Adrenal gland (tissue), 12 donors: Measurements from ENCODE around the gene PRKRA. TPM values are rescaled to one million over a fixed set of nuclear protein-coding genes. Genes with fewer than 3 reads are reported as not detected.

Experiments used
- DNase-seq, 7 donors: peaks; one replicate each; pipeline ENCODE4 v3.0.0-alpha.2; 2019 to 2020
- H3K27ac ChIP-seq, 5 donors: fragments of 200-600 bp; sonication (generic) in 4 of 5; 1 replicate in 3 of 5; 2 replicates in 2 of 5; pipeline versions ENCODE4 v1.5.1 to v1.8.0; 2016 to 2020; ENCODE audit warnings: mild to moderate bottlenecking in 1 of 5
- H3K27me3 ChIP-seq: fragments of 200-600 bp; 2 replicates; pipeline ENCODE4 v1.8.0; 2021
- H3K36me3 ChIP-seq, 2 donors: fragments of 200-600 bp; replicated peaks in 1 of 2; 1 replicate in 1 of 2; 2 replicates in 1 of 2; pipeline versions ENCODE4 v1.5.1 to v1.8.0; 2018 to 2022
- H3K4me1 ChIP-seq, 2 donors: fragments of 200-600 bp; replicated peaks in 1 of 2; 1 replicate in 1 of 2; 2 replicates in 1 of 2; pipeline versions ENCODE4 v1.5.1 to v1.8.0; 2018 to 2021
- H3K4me3 ChIP-seq, 4 donors: fragments of 200-600 bp; sonication (generic) in 3 of 4; one replicate each; pipeline ENCODE4 v1.5.1; 2016 to 2018
- H3K9me3 ChIP-seq, 3 donors: fragments of 200-600 bp; sonication (generic) in 1 of 3; replicated peaks in 1 of 3; 1 replicate in 2 of 3; 2 replicates in 1 of 3; pipeline versions ENCODE4 v1.5.1 to v1.8.0; 2016 to 2021
- CTCF ChIP-seq, 6 experiments: fragments of 450-650 bp in 4 of 6; fragments of 200-600 bp in 2 of 6; sonication (generic) in 1 of 6; IDR thresholded peaks; 1 replicate in 5 of 6; 2 replicates in 1 of 6; pipeline versions ENCODE4 v1.5.1 to v1.8.0; 2016 to 2021; ENCODE audit warnings: antibody characterized with exemption in 6 of 6, mild to moderate bottlenecking in 2 of 6, moderate library complexity in 1 of 6
- POLR2A ChIP-seq, 2 donors: fragments of 450-650 bp; IDR thresholded peaks; one replicate each; pipeline ENCODE4 v1.6.1; 2017; ENCODE audit warnings: antibody characterized with exemption in 2 of 2, mild to moderate bottlenecking in 2 of 2, moderate library complexity in 1 of 2
- WGBS, 4 donors: extraction: QIAGEN DNeasy Blood & Tissue Kit in 2 of 4; methylation state at CpG; one replicate each; pipeline versions ENCODE4 v1.1.5 to v1.1.7; 2013 to 2017; 5-methylcytosine and 5-hydroxymethylcytosine counted together
- intact Hi-C, 2 donors: fragments of 100-400 bp; cut with DNase I; formaldehyde crosslinking; loops; one replicate each; pipeline versions ENCODE4 v1.14.1 to v1.15.0; 2022 to 2023
- polyA plus RNA-seq, 3 donors: library from polyadenylated mRNA; stranded (reverse); fragments of 200-250 nt in 2 of 3; fragments of 350-450 nt in 1 of 3; fragmentation: Illumina TruSeq in 1 of 3; extraction: RNeasy Lipid Tissue Mini Kit (QIAGEN cat#74804) in 1 of 3; gene quantifications; one replicate each; pipeline ENCODE4 v1.2.3, GENCODE V29; 2013 to 2014
- total RNA-seq, 9 donors: library from RNA; depleted of rRNA in 4 of 9; stranded (reverse); fragments of >200 nt in 4 of 9; fragments of 120-200 nt in 1 of 9; fragmentation: NEBNext Ultra II Directional in 1 of 9; extraction: Animal tissue kit (Norgen Biotek cat#: 25700) in 1 of 9; gene quantifications; one replicate each; pipeline versions ENCODE4 v1.1.0 to v1.2.4, GENCODE V29; 2013 to 2023
- donor health status: healthy with polysubstance abuse.
- donor health status: Bipolar disorder and iron deficiency.
- donor health status: DM: yes; HTN: yes; CAD: no.
- donor health status: DM: no; HTN: no; CAD: no.
- donor health status: DM: no; HTN: no; CAD: no.
- donor health status: DM: yes; HTN: yes; CAD: no.

Gene PRKRA
- total and polyA plus RNA-seq, 12 donors: 33.5 to 55.2 (median 42.3) TPM

GRCh38 chr2:178482437-178482836, 31.5 kb upstream of the PRKRA start:
- intact Hi-C loops: no loop called here
- Histone ChIP-seq H3K4me1 (peaks cover 42 to 63% of the 10 kb centered on the region in 2 donors), H3K27ac (no peak overlapping the region), H3K9me3 (no peaks in the 10 kb centered on the region), H3K4me3 (no peak overlapping the region), H3K27me3 (no peaks in the 10 kb centered on the region), H3K36me3 (no peaks in the 10 kb centered on the region)
- DNase-seq: no peak
- TF ChIP-seq CTCF (IDR thresholded peaks at IDR 0.05) (no peak), POLR2A (IDR thresholded peaks at IDR 0.05) (no peak)
- 83 to 92% (median 87%) methylated on average over 4 of the region's 4 CpGs for WGBS, 4 donors

DNA sequence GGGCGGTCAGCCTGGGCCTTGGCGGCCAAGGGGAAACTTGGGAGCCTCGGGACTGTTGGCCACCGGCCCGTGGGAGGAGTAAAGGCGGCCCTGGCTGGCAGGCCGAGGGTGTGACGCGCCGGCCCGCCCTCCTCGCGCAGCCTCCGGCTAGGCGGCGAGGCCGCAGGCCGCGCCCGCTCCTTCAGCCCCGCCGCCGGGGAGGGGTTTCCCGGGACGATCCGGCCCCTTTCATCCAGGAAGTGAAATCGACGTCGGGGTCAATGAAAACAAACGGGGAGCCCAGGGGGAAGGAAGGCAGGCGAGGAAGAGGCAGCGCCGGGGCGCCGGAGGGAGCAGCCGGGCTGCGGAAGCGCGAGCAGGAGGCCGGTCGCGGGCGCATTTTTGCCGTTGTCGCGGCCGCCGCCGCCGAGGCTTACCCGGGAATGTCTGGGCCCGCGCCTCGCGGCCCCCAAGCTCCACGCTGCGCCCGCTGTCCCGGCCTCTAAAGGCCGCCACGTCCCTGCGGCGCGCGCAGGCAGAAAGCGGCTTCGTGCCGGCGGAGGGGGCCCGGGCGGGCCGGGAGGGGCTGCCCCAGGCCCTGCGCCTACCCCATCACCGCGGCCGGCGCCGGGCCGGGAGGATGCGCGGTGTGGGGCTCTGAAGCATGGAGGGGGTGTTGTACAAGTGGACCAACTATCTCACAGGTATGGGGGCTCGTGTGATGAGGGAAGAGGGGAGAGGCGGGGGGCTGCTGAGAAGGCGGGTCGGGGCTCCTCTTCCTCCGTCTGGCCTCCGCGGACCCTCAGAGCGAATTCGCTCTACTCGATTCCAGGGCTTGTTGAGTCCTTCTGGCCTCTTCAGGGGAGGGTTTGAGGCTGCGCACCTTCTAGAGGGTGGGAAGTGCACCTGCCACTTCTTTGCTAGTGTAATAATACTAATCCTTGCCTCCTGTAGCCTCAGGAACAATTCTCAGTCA, 29.5 kb upstream of the PRKRA start, which contains the start of gene PLEKHA3:
Gene PLEKHA3, plus strand, starts transcription at position 231 of the 955 bp plus-strand sequence. Its CDS starts 413 bp downstream, at position 644.
- Histone ChIP-seq H3K27ac (peak within 1 kb of the TSS; percentile 73 to 99 (median 95)), H3K4me3 (peak within 1 kb of the TSS; percentile 58 to 91 (median 72)), H3K36me3 (no peaks in the 10 kb centered on the region), H3K27me3 (no peaks in the 10 kb centered on the region), H3K4me1 (peaks cover 43 to 64% of the 10 kb centered on the region in 2 donors), H3K9me3 (no peaks in the 10 kb centered on the region)
- TF ChIP-seq POLR2A (IDR thresholded peaks at IDR 0.05) (peak; percentile 85 to 93), CTCF (IDR thresholded peaks at IDR 0.05) (no peak)
- peak; percentile 97 to 98 (median 98) for DNase-seq
- 0 to 1% (median 0%) methylated on average over 13 to 91 of the region's 92 CpGs for WGBS, 4 donors
- intact Hi-C loops: no loop called here

GRCh38 chr2:178479758-178480226, 28.8 kb upstream of the PRKRA start:
- intact Hi-C loops: no loop called here
- 12 to 17% (median 15%) methylated on average over 19 of the region's 19 CpGs for WGBS, 4 donors
- no peaks in the 10 kb centered on the region for H3K27me3 ChIP-seq
- H3K4me3 ChIP-seq: peak overlapping the region in 1 of 4 donors; percentile 91
- no peak for DNase-seq
- peaks cover 37 to 57% of the 10 kb centered on the region in 2 donors for H3K4me1 ChIP-seq
- H3K27ac ChIP-seq: peak overlapping the region; percentile 73 to 99 (median 95)
- no peaks in the 10 kb centered on the region for H3K9me3 ChIP-seq
- TF ChIP-seq POLR2A (IDR thresholded peaks at IDR 0.05) (no peak), CTCF (IDR thresholded peaks at IDR 0.05) (no peak)
- H3K36me3 ChIP-seq: no peaks in the 10 kb centered on the region

GRCh38 chr2:178479275-178479616, 28.3 kb upstream of the PRKRA start:
- 34 to 74% (median 48%) methylated on average over 3 to 4 of the region's 4 CpGs for whole genome bisulfite sequencing, 4 donors
- no peak for TF ChIP-seq POLR2A (IDR thresholded peaks at IDR 0.05)
- TF ChIP-seq CTCF (IDR thresholded peaks at IDR 0.05): peak in 1 of 6 experiments; percentile 18
- Histone ChIP-seq H3K9me3 (no peaks in the 10 kb centered on the region), H3K4me1 (peaks cover 31 to 52% of the 10 kb centered on the region in 2 donors), H3K27me3 (no peaks in the 10 kb centered on the region), H3K27ac (peak overlapping the region; percentile 73 to 99 (median 95)), H3K4me3 (peak overlapping the region in 2 of 4 donors; percentile 79 to 91), H3K36me3 (no peaks in the 10 kb centered on the region)
- intact Hi-C loops: no loop called here
- DNase-seq: no peak
